Measurements from ENCODE around the gene AAK1.

GRCh38 chr2:69683170-69683971, 39.8 kb upstream of the AAK1 start:
- TF ChIP-seq ZSCAN29 (IDR thresholded peaks at IDR 0.05) (no peak), SREBF1 (IDR thresholded peaks at IDR 0.05; ENCODE audit: low read length) (no peak), NFIC (IDR thresholded peaks at IDR 0.05; ENCODE audit: low read depth, low read length) (no peak)

All from GM12878 (cell line).